Subcutaneous adipose tissue (tissue), 4 donors: ENCODE measurements around the gene OPA3. TPM values are rescaled to one million over a fixed set of nuclear protein-coding genes. Genes with fewer than 3 reads are reported as not detected.

ENCODE experiments used
- CTCF ChIP-seq: fragments of 450-650 bp; IDR thresholded peaks from one replicate; pipeline ENCODE4 v1.5.1; 2016; ENCODE audit warnings: low read depth, mild to moderate bottlenecking, control low read depth, antibody characterized with exemption, moderate library complexity
- total RNA-seq, 4 donors: library from RNA; depleted of rRNA; stranded (reverse); fragments of >200 nt; gene quantifications; one replicate each; pipeline ENCODE4 v1.1.0, GENCODE V29; 2016

Gene OPA3
- total RNA-seq, 4 donors from 2014 or later, result 2.7 to 11.6 (median 6.4) TPM

GRCh38 chr19:45569619-45570421, 14.8 kb downstream of the OPA3 start:
- TF ChIP-seq CTCF, result no peak

GRCh38 chr19:45568732-45569131, 15.9 kb downstream of the OPA3 start:
- no peak for TF ChIP-seq CTCF

GRCh38 chr19:45567609-45568008, 17.0 kb downstream of the OPA3 start:
- TF ChIP-seq CTCF, result no peak

- TF ChIP-seq CTCF, result no peak
These were observed 20.3 kb downstream of the OPA3 start for GRCh38 chr19:45564131-45564780.

- no peak for TF ChIP-seq CTCF
These were observed 23.9 kb downstream of the OPA3 start for GRCh38 chr19:45560686-45561085.

GRCh38 chr19:45560038-45560437, 24.6 kb downstream of the OPA3 start:
- TF ChIP-seq CTCF, result no peak

GRCh38 chr19:45558399-45558878, 26.2 kb downstream of the OPA3 start:
- TF ChIP-seq CTCF, result no peak
